GM12872 (cell line): ENCODE measurements around the gene PFDN6.
A peak's percentile ranks its signal among the peaks of the same experiment; 100 is the strongest.

Experiments
- TF ChIP-seq, protein P1 (sequence below): IDR thresholded peaks from 3 replicates; pipeline ENCODE4 v1.5.1; 2011; ENCODE audit warnings: low read depth, mild to moderate bottlenecking, low read length, moderate library complexity; ENCODE audit not compliant: insufficient read depth

The PFDN6 gene

GRCh38 chr6:33288921-33289783 is at the start of gene PFDN6, which contains the start of gene WDR46:
TSS of gene PFDN6 (plus strand) at chr6:33289601. CDS start at chr6:33289857, 256 bp downstream.
TSS of gene WDR46 (minus strand) at chr6:33289239. CDS start at chr6:33289170, 69 bp downstream.
- TF ChIP-seq, protein P1, sequence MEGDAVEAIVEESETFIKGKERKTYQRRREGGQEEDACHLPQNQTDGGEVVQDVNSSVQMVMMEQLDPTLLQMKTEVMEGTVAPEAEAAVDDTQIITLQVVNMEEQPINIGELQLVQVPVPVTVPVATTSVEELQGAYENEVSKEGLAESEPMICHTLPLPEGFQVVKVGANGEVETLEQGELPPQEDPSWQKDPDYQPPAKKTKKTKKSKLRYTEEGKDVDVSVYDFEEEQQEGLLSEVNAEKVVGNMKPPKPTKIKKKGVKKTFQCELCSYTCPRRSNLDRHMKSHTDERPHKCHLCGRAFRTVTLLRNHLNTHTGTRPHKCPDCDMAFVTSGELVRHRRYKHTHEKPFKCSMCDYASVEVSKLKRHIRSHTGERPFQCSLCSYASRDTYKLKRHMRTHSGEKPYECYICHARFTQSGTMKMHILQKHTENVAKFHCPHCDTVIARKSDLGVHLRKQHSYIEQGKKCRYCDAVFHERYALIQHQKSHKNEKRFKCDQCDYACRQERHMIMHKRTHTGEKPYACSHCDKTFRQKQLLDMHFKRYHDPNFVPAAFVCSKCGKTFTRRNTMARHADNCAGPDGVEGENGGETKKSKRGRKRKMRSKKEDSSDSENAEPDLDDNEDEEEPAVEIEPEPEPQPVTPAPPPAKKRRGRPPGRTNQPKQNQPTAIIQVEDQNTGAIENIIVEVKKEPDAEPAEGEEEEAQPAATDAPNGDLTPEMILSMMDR: no peak

- TF ChIP-seq, protein P1: no peak
These were observed 47.4 kb upstream of the PFDN6 start for GRCh38 chr6:33241968-33242367.

- TF ChIP-seq, protein P1: no peak
These were observed 45.9 kb upstream of the PFDN6 start for GRCh38 chr6:33243476-33243875.

DNA sequence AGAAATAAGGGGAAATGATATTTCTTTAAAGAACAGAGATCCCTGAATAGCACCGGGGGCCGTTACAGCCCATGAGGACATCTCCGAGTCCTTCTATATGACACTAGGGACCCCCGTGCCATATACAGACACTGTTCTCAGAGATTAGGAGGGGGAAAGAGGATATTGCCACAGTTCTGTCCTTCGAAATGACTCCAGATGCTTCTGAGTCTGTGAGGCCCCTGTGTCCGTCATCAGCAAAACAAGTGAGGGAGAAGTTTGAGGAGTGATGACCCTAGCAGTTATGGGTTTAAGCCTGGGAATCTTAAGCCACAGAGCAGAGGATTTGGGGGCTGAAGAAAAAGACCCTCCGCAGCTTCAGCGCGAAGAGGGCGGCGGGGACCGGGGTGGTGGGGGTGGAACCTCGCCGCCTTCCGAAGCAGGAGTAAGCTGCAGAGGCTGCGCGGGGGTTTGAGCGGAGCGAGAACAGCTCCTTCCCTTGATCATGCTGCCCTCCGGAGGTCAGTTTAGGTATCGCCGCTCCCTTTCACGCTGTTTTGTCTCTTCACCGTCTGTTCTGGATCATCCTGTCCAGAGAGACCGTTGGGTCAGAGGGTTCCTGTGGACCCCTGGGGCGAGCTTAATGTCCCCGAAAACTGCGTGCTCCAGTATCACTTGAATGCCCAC is 41.3 kb upstream of the PFDN6 start:
- TF ChIP-seq, protein P1: peak; percentile 98

- TF ChIP-seq, protein P1: no peak
These were observed 40.8 kb upstream of the PFDN6 start for GRCh38 chr6:33248643-33248931.

DNA sequence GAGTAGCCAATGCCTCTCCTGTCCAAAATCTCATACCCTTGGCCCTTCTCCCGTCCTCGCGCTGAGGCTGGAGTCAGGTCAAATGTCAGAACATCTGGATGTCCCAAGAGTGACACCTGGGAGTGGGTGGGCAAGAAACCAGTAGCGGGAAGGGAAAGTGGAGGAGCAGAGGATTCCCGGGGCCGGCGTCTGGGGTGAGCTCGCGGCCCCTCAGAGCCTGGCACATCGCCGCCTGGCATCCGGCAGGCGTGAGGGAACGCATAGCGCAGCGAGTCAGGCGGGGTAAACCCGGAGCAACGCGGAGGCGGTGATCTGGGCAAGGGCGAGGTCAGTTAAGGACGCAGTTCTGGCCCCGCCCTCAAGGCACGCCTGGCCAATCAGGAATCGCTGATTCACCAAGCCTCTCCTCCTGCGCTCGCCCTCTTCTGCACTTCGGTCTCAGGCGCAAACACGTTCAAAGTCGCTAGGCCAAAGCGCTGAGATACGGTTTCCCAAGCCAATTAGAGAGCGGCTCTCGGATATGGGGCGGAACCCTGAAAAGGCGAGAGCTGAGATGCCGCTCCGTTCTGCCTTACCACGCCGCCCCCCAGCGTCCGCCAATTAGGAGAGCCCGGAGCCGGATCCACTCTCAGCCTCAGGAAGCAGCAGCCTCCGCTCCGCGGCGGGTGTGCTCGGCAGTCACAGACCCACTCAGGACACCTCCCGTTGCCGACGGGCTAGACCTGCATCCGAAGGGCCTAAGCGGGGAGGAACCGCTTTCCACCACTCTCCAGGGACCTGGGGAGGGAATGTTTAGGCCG is 40.3 kb upstream of the PFDN6 start:
- TF ChIP-seq, protein P1: no peak
